H1 (cell line): ENCODE measurements around the gene SAE1. TPM values are rescaled to one million over a fixed set of nuclear protein-coding genes. Genes with fewer than 3 reads are reported as not detected.

Experiments
- CHD7 ChIP-seq: fragments of 300-600 bp; sonication (generic); IDR thresholded peaks from 2 replicates; pipeline ENCODE4 v1.7.1; 2012; ENCODE audit warnings: low read length, moderate library complexity, mild to moderate bottlenecking, inconsistent platforms; ENCODE audit not compliant: insufficient replicate concordance
- GABPA ChIP-seq: IDR thresholded peaks from 2 replicates; pipeline ENCODE4 v1.6.1; 2011; ENCODE audit warnings: mild to moderate bottlenecking, low read length, moderate library complexity, borderline replicate concordance; ENCODE audit not compliant: insufficient read depth
- KDM1A ChIP-seq: fragments of 200-600, 300-600 bp; sonication (generic); IDR thresholded peaks from 2 replicates; pipeline ENCODE4 v1.7.1; 2016; ENCODE audit warnings: mild to moderate bottlenecking, low read length, borderline replicate concordance
- SIX5 ChIP-seq: IDR thresholded peaks from 2 replicates; pipeline ENCODE4 v1.6.1; 2011; ENCODE audit warnings: mild to moderate bottlenecking, low read depth, low read length
- TAF7 ChIP-seq: optimal IDR thresholded peaks from 2 replicates; pipeline ENCODE3; 2011; ENCODE audit warnings: low read depth, mild to moderate bottlenecking, inconsistent platforms, low read length, moderate library complexity, borderline replicate concordance
- polyA plus RNA-seq, 7 experiments: library from polyadenylated mRNA; depleted of rRNA in 3 of 7; stranded (reverse) in 5 of 7; unstranded in 2 of 7; fragments of >200 nt in 5 of 7; fragments of 200-250 nt in 2 of 7; gene quantifications; 1 replicate in 5 of 7; 2 replicates in 1 of 7; 4 replicates in 1 of 7; pipeline versions ENCODE4 v1.2.1 to v1.2.3, GENCODE V29; 2011 to 2013; ENCODE audit warnings: missing spikeins in 2 of 7, mixed read lengths in 2 of 7
- total RNA-seq: library from RNA; stranded (reverse); fragmentation: NEBNext Ultra II Directional; extraction: Animal tissue kit (Norgen Biotek cat#: 25700); gene quantifications from 2 replicates; pipeline ENCODE4 v1.2.1, GENCODE V29; 2021

SAE1 gene
- total and polyA plus RNA-seq, 2 of the 8 experiments (the other 6 are each of a cell fraction or from before 2014, with no cell fraction given): 213 to 268 TPM

GRCh38 chr19:47221890-47222289 lies 91.3 kb downstream of the SAE1 start (continued):
- no peak for TF ChIP-seq CHD7
- TF ChIP-seq SIX5: no peak
- no peak for TF ChIP-seq GABPA
- TF ChIP-seq TAF7: no peak
- no peak for TF ChIP-seq KDM1A
